NCI-H2029 treated with DMSO at 0.1 percent for 48 hours (cell line): Measurements from ENCODE around the gene JPT2.
"Not testable (repeated sequence)": the region's sequence is repeated elsewhere in the genome, so short reads cannot be mapped to it uniquely, and the experiment has no call there.

Experiments used
- DNase-seq: peaks from one replicate; lab custom pipeline; 2025; lab: John Stamatoyannopoulos, UW

Gene JPT2

DNA sequence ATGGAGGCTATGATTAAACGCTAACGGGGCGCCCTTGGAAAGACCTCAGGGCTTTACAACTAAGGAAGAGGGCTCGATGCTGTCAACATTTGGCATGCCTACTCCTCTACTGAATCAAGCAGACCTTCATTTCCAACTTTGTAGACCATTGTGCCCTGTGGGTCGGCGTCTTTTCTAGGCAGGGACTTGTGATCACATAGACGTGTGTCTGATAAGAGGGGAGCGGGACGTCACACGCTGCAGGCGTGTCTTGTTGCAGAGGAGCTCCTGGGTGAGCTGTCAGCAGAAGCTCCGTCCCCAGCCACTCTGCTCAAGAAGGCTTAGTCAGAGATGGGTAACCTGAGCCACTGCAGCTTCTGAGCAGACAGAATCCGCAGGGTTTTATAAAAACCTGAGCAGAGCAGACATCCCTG is 30.7 kb downstream of the JPT2 start:
- DNase-seq: no peak

DNA sequence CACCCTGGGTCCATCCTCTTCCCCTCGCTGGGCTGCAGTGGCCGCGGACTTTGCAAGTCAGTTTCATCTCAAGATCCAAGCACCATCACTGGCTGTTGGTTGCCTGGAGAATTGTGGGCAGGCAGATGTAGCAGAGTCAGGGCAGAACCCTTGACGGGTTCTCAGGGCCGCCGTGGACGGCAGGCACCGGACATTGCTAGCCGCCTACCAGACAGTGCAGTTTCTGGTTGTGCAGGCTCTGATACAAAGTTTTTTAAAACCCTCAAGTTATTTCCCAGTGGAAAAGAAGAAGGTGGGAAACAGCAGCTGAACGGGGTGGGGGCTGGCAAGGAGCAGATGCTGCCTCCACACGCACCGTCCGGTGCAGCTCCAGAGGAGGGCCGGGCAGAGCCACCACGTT is 31.3 kb downstream of the JPT2 start:
- DNase-seq: no peak

DNA sequence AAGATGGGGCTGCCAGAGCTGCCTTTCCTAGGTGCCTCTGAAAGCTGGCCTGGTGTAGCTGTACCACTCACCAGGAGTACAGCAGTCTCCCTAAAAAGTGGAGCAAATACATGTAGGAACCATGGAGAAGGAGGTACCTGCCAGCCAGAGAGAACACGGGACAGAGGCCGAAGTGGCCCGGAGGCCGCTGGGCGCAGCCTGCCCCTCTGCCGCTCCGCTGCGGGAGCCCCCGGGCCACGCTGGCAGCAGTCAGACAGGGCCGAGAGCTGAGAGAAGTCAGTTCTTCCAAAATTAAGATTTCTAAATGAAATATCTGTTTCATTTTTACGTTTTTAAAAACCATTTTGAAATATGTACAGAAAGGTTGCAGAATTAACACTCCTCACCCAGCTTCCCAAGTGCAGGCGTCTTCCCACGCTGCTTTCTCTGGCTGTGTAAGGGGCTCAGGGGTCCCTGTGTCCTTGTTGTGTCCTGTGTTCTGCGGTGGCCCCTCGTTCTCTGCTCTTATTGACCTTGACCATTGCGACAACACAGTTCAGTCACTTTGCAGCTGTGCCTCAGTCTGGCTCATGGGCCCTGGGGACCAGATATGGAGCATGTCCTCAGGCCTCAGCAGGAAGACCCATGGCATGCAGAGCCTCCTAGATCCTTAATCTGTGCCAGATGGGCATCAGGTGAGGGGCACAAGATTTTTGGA is 32.9 kb downstream of the JPT2 start:
- DNase-seq: no peak

DNA sequence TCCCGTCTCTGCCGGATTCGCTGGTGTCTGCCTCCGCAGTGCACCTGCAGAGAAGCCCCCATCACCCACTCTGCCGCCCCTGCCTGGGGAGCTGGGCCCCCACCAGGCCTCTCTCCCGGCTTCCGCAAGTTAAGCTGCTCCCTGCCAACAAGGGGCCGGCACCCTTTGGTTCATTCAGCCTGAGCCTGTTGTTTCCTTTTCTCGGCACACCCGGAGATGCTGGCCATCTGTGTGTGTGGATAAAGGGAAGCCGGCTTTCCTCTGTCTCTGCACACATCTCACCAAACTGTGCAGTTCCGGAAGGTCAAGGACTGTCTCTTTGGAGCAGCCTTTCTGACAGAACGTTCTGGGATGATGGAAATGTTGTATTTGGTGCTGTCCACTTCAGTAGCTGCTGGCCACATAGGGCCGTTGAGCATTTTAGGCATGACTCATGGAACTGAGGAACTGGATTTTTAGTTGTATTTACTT is 34.7 kb downstream of the JPT2 start:
- DNase-seq: no peak

DNA sequence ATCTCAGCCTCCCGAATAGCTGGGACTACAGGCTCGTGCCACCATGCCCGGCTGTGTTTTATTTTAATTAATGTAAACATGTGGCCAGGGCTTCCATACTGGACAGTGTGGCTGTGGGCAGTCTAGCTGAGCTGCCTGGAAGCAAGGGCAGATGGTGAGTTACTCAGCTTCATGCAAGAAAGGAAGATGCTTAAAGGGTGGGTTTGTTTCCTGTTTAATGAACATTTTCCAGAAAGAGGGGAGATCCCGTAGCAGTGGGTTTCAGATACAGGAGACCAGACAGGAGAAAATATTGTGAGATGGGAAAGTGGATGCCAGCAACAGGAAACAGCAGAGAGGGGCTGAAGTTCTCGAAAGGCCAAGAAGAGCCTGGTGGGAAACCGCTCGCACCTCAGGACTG is 35.3 kb downstream of the JPT2 start:
- no peak for DNase-seq

DNA sequence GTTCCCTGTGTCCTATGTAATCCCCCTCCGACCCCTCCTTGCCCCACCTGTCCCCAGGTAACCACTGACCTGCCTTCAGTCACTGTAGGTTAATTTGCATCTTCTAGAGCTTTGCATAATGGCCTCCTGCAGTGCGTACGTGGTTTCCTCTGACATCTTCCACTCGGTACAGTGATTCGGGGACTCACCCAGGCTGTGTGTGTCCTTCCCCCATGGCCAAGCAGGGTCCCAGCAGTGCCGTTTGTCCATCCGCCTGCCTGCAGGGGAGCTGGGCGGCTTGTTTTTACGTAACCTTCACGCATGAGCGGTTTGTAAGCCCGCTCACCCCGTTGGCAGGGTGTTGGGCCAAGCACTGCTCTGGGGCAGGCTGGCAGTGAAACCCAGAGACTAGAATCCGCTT is 35.9 kb downstream of the JPT2 start:
- DNase-seq: no peak

DNA sequence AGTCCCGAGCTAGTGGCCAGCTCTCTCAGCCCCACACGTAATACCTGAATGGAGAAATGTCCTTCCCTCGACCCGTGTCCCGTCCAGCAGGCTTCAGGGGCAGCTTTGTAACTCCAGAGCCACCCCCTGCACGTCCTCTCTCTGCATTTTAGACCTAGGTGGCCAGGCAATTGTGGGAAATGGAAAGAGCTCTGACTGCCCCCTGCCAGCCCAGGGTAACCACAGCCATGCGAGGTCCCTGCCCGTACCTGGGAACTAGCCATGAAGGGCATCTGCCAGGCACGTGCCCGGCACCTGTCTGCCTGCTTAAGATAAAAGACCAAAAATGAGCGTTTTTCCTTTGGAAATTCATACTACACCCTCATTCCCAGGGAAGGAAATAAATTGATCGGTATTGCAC is 37.1 kb downstream of the JPT2 start:
- DNase-seq: no peak

DNA sequence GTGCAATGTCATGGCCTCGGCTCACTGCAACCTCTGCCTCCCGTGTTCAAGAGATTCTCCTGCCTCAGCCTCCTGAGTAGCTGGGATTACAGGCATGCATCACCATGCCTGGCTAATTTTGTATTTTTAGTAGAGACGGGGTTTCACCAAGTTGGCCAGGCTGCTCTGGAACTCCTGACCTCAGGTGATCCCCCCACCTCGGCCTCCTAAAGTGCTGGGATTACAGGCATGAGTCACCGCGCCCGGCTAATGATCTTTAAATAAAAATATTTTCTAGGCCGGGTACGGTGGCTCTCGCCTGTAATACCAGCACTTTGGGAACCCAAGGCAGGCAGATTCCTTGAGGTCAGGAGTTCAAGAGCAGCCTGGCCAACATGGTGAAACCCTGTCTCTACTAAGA is 40.2 kb downstream of the JPT2 start:
- not testable (repeated sequence) for DNase-seq

DNA sequence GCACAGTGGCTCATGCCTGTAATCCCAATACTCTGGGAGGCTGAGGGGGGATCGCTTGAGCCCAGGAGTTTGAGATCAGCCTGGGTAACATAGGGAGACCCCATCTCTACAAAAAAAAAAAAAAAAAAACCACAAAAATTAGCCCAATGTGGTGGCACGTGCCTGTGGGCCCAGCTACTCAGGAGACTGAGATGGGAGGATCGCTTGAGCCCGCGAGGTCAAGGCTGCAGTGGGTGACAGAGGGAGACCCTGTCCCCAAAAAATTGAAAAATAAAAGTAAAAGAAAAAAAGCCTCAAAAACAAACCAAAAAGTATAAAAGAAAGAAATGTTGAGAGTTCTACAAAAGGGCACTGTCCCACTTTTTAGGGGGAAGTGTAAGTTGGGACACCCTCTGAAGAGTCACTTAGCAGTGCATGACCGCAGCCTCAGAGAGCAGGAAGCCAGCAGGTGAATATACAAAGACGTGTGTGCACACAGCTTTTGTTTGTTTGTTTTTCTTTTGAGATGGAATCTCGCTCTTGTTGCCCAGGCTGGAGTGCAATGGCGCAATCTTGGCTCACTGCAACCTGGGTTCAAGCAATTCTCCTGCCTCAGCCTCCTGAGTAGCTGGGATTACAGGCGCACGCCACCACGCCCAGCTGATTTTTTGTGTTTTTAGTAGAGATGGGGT is 41.6 kb downstream of the JPT2 start:
- DNase-seq: peak; percentile 60

DNA sequence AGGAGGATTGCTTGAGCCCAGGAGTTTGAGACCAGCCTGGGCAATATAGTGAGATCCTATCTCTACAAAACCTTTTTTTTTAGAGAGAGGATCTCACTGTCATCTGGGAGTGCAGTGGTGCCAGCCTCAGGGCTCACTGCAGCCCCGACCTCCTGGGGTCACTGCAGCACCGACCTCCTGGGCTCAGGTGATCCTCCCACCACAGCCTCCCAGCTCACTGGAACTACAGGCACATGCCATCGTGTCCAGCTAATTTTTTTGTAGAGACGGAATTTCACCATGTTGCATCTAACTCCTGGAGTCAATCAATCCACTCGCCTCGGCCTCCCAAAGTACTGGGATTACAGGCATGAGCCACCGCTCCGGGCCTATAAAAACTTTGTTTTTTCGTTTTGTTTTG is 43.3 kb downstream of the JPT2 start:
- no peak for DNase-seq

DNA sequence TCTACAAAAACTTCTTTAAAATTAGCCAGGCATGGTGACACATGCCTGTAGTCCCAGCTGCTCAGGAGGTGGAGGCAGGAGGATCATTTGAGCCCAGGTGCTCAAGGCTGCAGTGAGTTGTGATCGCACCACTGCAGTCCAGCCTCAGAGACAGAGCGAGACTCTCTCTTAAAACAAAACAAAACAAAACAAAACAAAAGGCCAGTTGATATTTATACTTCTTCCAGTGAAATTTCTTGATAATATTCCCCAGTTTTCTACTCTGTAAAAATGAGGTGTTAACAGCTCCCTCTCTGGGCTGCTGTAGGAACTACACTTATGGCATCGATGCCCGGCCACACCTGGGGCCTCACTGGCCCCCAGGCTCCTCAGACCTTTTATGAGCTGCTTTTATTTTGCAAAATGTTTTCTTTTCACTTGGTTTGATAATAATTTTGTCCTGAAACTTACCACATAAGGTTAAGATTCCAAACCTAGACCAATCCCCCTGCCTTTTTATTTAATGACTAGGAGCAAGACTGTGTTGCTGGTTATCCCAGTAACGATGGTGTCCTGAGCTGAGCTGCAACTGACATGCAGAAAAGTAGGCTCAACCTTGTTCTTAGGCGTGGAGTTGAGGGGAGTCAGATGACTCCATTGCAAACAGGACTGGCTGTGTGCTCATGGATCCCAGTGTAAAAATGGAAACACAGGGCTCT is 45.5 kb downstream of the JPT2 start:
- no peak for DNase-seq

DNA sequence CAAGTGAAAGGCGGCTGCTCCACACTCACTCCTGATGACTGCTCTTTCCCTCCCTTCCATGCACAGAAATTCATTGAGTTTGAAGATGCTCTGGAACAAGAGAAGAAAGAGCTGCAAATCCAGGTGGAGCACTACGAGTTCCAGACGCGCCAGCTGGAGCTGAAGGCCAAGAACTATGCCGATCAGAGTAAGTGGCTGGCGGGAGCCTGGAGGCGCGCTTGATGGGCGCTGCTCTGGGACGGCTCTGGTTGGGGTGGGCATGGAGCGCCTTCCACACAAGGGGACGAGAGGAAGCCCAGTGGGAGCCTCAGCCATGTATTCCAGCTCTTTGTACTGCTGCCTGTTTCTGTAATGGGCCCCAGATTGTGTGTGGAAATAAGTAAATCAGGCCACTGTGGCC is 46.4 kb downstream of the JPT2 start:
- no peak for DNase-seq

DNA sequence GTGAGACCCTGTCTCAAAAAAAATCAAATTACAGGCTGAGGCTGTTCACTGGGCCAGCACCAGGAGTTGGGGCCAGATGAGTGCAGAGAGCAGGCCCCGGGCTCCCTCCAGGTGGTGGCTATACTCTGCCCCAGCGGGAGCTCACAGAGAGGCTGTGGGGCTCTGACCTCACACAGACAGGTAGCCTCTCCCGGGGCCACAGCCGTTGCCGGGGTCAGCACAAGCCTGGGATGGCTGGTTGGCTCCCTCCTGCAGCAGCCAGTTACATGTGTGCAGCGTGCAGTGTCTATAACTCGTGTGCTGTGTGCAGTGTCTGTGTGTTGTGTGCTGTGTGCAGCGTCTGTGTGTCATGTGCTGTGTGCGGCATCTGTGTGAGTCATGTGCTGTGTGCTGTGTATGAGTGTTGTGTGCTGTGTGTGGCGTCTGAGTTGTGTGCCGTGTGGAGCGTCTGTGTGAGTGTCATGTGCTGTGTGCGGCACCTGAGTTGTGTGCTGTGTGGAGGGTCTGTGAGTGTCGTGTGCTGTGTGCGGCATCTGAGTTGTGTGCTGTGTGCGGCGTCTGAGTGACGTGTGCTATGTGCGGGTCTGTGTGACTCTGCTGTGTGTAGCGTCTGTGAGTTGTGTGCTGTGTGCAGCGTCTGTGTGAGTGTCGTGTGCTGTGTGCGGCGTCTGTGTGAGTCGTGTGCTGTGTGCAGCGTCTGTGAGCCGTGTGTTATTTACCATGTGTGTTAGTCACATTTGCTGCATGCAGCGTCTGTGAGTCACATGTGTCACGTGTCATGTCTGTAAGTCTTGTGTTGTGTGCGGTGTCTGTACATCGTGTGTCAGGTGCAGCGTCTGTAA is 48.8 kb downstream of the JPT2 start:
- DNase-seq: no peak

DNA sequence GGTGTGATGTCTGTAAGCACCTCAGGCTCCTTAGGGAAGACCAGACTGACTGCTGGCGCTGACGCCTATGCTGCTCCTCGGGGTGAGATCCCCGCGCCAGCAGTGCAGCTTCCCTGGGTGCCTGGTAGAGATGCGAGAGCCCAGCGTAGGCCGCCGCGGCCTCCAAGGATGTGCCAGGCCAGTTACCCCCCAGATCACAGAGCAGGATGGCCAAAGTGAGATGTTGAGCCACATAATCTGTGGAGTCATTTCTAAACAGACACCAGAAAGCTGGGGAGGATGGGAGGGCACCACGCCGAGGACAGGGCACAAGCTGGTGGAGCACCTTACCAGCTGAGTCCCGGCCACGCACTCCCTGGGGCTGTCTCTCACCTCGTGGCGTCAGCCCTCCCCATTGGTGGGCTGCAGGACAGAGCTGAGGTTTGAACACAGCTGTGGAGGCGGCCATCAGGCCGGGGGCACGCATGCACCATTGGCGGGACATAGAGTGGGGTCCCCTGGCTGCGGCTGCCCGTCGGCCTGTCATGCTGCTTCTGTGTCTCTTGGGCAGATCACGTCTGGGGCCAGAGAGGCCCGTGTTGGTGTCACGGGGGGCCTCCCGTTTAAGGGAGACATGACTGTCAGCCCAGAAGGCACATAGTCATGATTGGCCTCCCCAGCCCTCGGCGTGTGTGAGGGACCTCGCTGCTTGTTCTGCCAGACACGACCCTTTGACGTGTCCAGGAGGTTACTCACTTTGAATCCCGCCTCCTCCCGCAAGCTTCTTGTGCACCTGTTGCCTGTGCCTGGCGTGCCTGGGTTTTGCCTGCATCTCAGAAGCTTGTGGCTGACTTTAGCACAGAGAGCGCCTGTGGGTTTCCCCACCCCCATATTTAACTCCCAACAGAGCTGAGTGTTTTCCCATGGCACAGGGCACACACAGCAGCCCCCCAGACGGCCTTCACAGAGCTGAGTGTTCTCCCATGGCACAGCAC is 49.9 kb downstream of the JPT2 start:
- no peak for DNase-seq

DNA sequence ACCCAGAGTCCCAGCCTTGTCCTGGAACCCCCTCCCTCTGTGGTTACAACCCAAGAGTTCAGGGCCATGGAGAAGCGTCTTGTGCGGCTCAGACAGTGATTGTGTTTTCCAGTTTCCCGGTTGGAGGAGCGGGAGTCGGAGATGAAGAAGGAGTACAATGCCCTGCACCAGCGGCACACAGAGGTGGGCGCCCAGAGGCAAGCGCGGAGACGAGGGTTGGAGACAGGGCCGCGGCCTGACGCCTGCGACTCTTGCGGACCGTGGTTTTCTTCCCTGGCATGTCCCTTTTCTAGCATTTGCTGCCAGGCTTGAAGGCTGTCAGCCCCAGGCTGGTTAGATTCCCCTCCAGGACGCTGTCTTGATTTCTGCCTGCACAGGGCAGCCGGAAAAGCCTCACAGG is 50.9 kb downstream of the JPT2 start:
- DNase-seq: no peak

DNA sequence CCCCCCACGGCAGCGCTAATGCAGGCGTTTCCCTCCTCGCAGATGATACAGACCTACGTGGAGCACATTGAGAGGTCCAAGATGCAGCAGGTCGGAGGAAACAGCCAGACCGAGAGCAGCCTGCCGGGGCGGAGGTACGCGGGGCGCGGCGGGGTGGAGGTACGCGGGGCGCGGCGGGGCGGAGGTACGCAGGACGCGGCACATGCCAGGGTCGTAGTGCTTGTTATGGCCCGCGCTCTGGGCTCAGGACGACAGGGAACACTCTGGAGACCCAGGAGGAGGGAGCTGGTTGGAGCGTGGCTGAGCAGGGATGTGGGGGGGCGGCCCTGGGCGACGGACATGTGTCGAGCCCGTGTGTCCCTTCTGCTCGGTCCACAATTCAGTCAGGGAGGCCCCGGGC is 51.4 kb downstream of the JPT2 start:
- no peak for DNase-seq

DNA sequence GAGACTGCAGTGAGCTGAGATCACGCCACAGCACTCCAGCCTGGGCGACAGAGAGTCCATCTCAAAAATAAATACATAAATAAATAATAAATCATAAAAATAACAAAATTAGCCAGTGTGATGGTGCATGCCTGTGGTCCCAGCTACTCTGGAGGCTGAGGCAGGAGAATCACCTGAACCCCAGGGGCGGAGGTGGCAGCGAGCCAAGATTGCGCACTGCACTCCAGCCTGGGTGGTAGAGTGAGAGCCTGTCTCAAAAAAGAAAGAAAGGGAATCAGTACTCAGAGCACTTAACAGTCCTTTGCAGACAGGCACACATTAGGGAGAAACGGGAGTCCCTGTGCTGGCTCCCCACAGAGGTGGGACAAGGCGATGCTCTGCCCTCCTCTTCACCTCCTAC is 53.0 kb downstream of the JPT2 start:
- no peak for DNase-seq

DNA sequence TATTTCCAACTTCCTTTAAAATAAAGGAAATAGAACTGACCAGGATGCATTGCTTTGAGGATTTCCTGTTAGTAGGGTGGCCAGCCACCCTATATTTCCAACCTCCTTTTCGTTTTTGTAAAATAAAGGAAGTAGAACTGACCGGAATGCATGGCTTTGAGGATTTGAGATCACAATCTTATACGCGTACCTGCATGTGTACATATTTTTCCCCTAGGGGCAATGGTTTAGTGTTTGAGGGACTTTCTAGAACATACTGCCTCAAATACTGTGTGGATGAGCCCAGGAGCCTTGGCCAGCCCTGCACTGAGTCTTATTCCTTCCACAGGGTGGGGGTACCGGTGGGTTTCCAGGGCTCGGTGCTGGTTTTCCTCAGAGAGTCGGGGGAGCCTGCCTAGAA is 53.5 kb downstream of the JPT2 start:
- no peak for DNase-seq

DNA sequence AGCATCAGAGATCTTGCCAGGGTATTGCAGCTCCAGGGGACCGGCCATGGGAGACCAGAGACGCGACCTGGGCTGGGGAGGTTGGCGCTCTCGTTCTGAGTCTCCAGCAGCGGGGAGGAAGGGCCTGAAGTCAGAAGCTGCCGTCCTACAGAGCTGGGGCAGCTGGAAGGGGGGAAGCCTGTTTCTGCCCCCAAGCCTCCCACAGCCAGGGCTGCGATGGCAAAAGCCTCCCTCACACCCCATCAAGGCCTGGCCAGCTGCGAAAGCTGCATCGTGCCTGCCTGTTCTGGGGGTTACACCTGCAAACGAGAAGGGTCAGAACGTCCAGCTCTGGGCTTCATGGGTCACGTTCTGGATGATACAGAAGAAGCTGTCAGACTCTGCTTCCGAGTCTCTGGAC is 54.0 kb downstream of the JPT2 start:
- no peak for DNase-seq

DNA sequence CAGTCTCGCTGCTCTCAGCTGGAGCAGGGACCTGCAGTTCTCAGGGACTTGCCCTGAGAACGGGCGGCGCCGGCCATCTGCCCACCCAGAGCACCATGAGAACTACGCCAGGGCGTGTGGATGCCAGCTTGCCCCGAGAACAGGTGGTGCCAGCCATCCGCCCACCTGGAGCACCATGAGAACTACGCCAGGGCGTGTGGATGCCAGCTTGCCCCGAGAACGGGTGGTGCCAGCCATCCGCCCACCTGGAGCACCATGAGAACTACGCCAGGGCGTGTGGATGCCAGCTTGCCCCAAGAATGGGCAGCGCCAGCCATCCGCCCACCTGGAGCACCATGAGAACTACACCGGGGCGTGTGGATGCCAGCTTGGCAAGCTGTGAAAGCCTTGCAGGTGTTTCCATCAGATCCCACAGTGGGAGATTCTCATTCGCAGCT is 54.5 kb downstream of the JPT2 start:
- not testable (repeated sequence) for DNase-seq

DNA sequence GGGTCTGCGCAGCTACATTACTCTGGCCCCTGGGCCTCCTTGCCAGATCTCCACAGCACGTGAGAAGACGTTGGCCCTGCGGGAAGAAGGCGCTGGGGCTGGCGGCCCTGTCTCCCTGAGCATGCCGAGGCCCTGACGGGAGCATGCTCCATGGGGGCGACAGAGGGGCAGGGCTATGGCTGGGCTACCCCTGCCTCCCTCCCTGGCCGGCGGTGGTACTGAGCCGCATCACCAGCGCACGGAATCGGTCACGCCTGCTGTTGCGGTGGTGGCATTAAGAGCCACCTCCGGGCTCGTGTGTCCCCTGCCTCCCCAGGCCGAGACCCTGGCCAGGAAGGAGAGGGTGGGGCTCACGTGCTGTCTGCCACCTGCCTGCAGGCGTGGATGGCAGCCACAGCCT is 56.0 kb downstream of the JPT2 start:
- DNase-seq: no peak
